Ascending aorta (tissue), 2 donors: ENCODE results near the gene OR7D4. TPM values are rescaled to one million over a fixed set of nuclear protein-coding genes. Genes with fewer than 3 reads are reported as not detected.
"Not testable (repeated sequence)": the region's sequence is repeated elsewhere in the genome, so short reads cannot be mapped to it uniquely, and the experiment has no call there.

Experiments
- DNase-seq, 2 donors: peaks; one replicate each; pipeline ENCODE4 v3.0.0-alpha.2; 2019; ENCODE audit warnings: low spot score in 2 of 2
- H3K27ac ChIP-seq, 2 donors: fragments of 200-600 bp; sonication (generic); one replicate each; pipeline ENCODE4 v1.5.1; 2016 to 2017; ENCODE audit warnings: mild to moderate bottlenecking in 1 of 2
- H3K27me3 ChIP-seq: fragments of 200-600 bp; sonication (generic); one replicate; pipeline ENCODE4 v1.5.1; 2017
- H3K36me3 ChIP-seq, 2 donors: fragments of 200-600 bp; sonication (generic); one replicate each; pipeline ENCODE4 v1.5.1; 2016
- H3K4me1 ChIP-seq, 2 donors: fragments of 200-600 bp; sonication (generic); one replicate each; pipeline ENCODE4 v1.5.1; 2016 to 2017; ENCODE audit warnings: mild to moderate bottlenecking in 1 of 2
- H3K4me3 ChIP-seq, 2 donors: fragments of 200-600 bp; sonication (generic); one replicate each; pipeline ENCODE4 v1.5.1; 2016 to 2017; ENCODE audit warnings: mild to moderate bottlenecking in 1 of 2
- H3K9me3 ChIP-seq, 2 donors: fragments of 200-600 bp; sonication (generic); one replicate each; pipeline ENCODE4 v1.5.1; 2016
- CTCF ChIP-seq, 3 experiments: fragments of 200-600 bp in 2 of 3; fragments of 450-650 bp in 1 of 3; sonication (generic) in 2 of 3; IDR thresholded peaks; one replicate each; pipeline ENCODE4 v1.5.1; 2016 to 2019; ENCODE audit warnings: antibody characterized with exemption in 3 of 3, mild to moderate bottlenecking in 1 of 3, moderate library complexity in 1 of 3
- intact Hi-C: fragments of 100-400 bp; cut with DNase I; formaldehyde crosslinking; loops from one replicate; pipeline ENCODE4 v1.15.1; 2023
- total RNA-seq: library from RNA; depleted of rRNA; stranded (reverse); fragments of >200 nt; gene quantifications from one replicate; pipeline ENCODE4 v1.1.0, GENCODE V29; 2016

OR7D4 gene
- total RNA-seq, result not detected

- intact Hi-C loops, result no loop called here
- H3K27me3 ChIP-seq, result no peaks in the 10 kb centered on the region
- H3K4me3 ChIP-seq, result no peak within 1 kb of the TSS
- H3K27ac ChIP-seq, result no peak within 1 kb of the TSS
- no peaks in the 10 kb centered on the region for H3K4me1 ChIP-seq
- no peak for TF ChIP-seq CTCF (IDR thresholded peaks at IDR 0.05)
- no peaks in the 10 kb centered on the region for H3K36me3 ChIP-seq
- H3K9me3 ChIP-seq, result no peaks in the 10 kb centered on the region
- no peak for DNase-seq
Measured at GRCh38 chr19:9219489-9219888, at the start of gene OR7D4. TSS of gene OR7D4 (minus strand) at chr19:9219589. CDS start at chr19:9214837, 4,752 bp downstream.

- DNase-seq, result no peak
- H3K36me3 ChIP-seq, result no peaks in the 10 kb centered on the region
- no peak overlapping the region for H3K27ac ChIP-seq
- H3K9me3 ChIP-seq, result no peaks in the 10 kb centered on the region
- H3K27me3 ChIP-seq, result no peaks in the 10 kb centered on the region
- intact Hi-C loops, result no loop called here
- no peaks in the 10 kb centered on the region for H3K4me1 ChIP-seq
- no peak overlapping the region for H3K4me3 ChIP-seq
- TF ChIP-seq CTCF (IDR thresholded peaks at IDR 0.05), result no peak
Measured at GRCh38 chr19:9251236-9251635, 31.8 kb upstream of the OR7D4 start.

DNA sequence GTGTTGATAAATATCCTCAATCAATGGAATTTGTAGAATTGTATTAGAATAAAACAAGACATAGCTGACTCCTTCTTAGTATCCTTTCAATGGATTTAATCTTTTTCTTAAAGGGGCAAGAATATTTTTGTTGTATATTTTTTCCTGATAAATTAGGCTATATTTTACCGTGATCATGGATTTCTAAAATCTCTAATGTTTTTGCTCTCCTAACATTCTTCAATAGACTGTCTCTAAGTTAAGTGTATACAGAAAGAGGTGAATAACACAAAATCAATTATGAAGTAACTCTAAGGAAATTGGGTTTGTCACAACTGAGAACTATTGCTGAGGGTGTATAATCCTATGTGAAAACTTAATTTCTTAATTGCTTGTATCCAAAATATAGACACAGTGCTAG, 31.2 kb upstream of the OR7D4 start, which contains the start of gene OR7E24:
OR7E24 (plus strand) TSS at position 301 of the 400 bp plus-strand sequence. CDS start 114 bp downstream, outside the sequence.
- TF ChIP-seq CTCF (IDR thresholded peaks at IDR 0.05), result no peak

DNA sequence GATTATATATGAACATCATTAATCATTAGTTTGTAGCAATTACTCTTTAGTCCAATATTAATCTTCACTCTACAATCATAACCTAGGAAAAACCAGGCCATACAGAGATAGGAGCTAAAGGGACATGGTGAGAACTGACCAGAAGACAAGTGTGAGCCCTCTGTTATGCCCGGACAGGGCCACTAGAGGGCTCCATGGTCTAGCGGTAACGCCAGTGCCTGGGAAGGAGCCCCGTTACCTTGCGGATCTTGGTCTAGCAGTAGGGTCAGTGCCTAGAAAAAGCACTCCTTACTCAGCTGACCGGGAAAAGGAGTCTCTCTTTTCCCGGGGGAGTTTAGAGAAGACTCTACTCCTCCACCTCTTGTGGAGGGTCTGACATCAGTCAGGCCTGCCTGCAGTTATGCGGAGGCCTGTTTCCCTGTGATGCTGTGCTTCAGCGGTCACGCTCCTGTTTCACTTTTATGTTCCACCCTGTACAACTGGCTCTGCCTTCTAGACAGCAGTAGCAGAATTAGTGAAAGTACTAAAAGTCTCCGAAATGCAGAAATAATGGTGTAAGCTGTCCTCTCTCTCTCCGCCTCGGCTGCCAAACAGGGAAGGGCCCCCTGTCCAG, 13.8 kb downstream of the OR7D4 start:
- DNase-seq, result peak; percentile 16 to 78
- Histone ChIP-seq H3K9me3 (no peaks in the 10 kb centered on the region), H3K36me3 (no peaks in the 10 kb centered on the region), H3K27me3 (no peaks in the 10 kb centered on the region), H3K27ac (no peak overlapping the region), H3K4me3 (peak overlapping the region; percentile 17 to 41), H3K4me1 (no peaks in the 10 kb centered on the region)
- peak; percentile 71 to 94 (median 87) for TF ChIP-seq CTCF (IDR thresholded peaks at IDR 0.05)
- intact Hi-C loops, result loop anchor here (2.0 kb wide), 1 partner anchor 591 kb away; no protein-coding TSS in a partner anchor

More for the DNA sequence above, 31.2 kb upstream of the OR7D4 start, which contains the start of gene OR7E24:
- H3K9me3 ChIP-seq, result no peaks in the 10 kb centered on the region
- no peaks in the 10 kb centered on the region for H3K27me3 ChIP-seq
- H3K36me3 ChIP-seq, result no peaks in the 10 kb centered on the region
- H3K4me3 ChIP-seq, result no peak within 1 kb of the TSS
- H3K4me1 ChIP-seq, result no peaks in the 10 kb centered on the region
- intact Hi-C loops, result no loop called here
- no peak within 1 kb of the TSS for H3K27ac ChIP-seq
- DNase-seq, result no peak

DNA sequence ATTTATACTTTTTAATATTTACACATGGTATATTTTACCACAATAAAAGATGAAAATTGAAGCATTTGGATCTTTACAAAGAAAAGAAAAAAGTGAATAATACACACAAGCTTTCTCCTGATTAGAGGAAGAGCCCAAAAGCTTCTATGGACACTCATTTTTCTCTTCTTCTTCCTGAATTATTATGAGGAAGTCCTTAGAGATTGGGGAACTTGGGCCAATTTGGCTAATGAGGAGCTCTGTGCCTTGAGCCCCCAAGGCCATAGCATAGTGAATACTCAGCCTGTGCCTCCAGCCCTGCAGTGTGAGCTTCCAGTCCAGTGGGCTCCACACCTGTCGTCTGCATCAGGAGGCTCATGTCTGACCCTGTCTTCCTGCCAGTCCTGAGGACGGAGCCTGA, 21.3 kb downstream of the OR7D4 start:
- intact Hi-C loops, H3K4me3 ChIP-seq, H3K27me3 ChIP-seq, DNase-seq, H3K27ac ChIP-seq, H3K4me1 ChIP-seq, H3K36me3 ChIP-seq, H3K9me3 ChIP-seq: not testable (repeated sequence)

GRCh38 chr19:9189535-9189934, 29.9 kb downstream of the OR7D4 start:
- TF ChIP-seq CTCF (IDR thresholded peaks at IDR 0.05), result no peak
- intact Hi-C loops, result no loop called here
- DNase-seq, result no peak
- no peak overlapping the region for H3K27ac ChIP-seq
- no peaks in the 10 kb centered on the region for H3K36me3 ChIP-seq
- no peak overlapping the region for H3K4me3 ChIP-seq
- no peaks in the 10 kb centered on the region for H3K27me3 ChIP-seq
- no peaks in the 10 kb centered on the region for H3K9me3 ChIP-seq
- H3K4me1 ChIP-seq, result no peaks in the 10 kb centered on the region
